ENCODE data around the gene PAX5. TPM values are rescaled to one million over a fixed set of nuclear protein-coding genes. Genes with fewer than 3 reads are reported as not detected.

The PAX5 gene
- total and polyA plus RNA-seq, 2 of the 13 experiments (the other 11 are each of a cell fraction or from before 2014, with no cell fraction given): not detected

- H4K20me1 ChIP-seq (ENCODE audit: insufficient read depth, low read length): no peaks in the 10 kb centered on the region
- H3K9me3 ChIP-seq (ENCODE audit: low read length): peaks cover 10% of the 10 kb centered on the region
- no peak overlapping the region for H3K4me2 ChIP-seq (ENCODE audit: low read depth, low read length)
- H3K9ac ChIP-seq (ENCODE audit: insufficient read depth, low read depth, low read length): no peak overlapping the region
- H3K27me3 ChIP-seq (ENCODE audit: control insufficient read depth in 1 of 2, insufficient read depth in 2 of 2, low read length in 2 of 2): peaks cover 2 to 18% of the 10 kb centered on the region in 2 experiments; a peak in 3 of 5 replicates
- in situ Hi-C loops (cut with HindIII; ENCODE audit: extremely low pct_ligation_motif_present, low pct_unique_long_range_greater_than_20kb) (loop anchor here (10.0 kb wide), 1 partner anchor 272 kb away; no protein-coding TSS in a partner anchor), intact Hi-C loops (cut with micrococcal nuclease; ENCODE audit: unreplicated experiment) (loop anchor here (5.0 kb wide), 1 partner anchor 120 kb away; no protein-coding TSS in a partner anchor)
- H3K4me3 ChIP-seq (replicated peaks in 1 of 3; ENCODE audit: insufficient read depth in 1 of 3, low read depth in 2 of 3, low read length in 3 of 3): no peak overlapping the region
- 0 out of 2 replicates have a peak, but pooled peaks cover 5% of the 10 kb centered on the region for H3K4me1 ChIP-seq (ENCODE audit: insufficient read depth, low read length)
- FAIRE-seq (no peak), ATAC-seq (no peak), DNase-seq (ENCODE audit: low spot score) (no peak)
- no peaks in the 10 kb centered on the region for H3K79me2 ChIP-seq (ENCODE audit: insufficient read depth, low read length)
- 11% methylated on average over 7 of the region's 7 CpGs for WGBS (ENCODE audit: low lambda C conversion rate)
- no peak overlapping the region for H2AFZ ChIP-seq (ENCODE audit: low read length)
- CTCF ChIA-PET (ENCODE audit: low intra/inter-chr PET ratio, low total read pairs): interaction anchor here (1.6 to 2.3 kb wide), 2 partner anchors 120 to 194 kb away, joined by 5 to 19 read pairs; no protein-coding TSS in a partner anchor
- POLR2A ChIA-PET: interaction anchor here (0.6 kb wide), 1 partner anchor 430 kb away, joined by 3 read pairs; no protein-coding TSS in a partner anchor
- no peak overlapping the region for H3K27ac ChIP-seq (ENCODE audit: extremely low read length, insufficient read depth, low read length)
- no peaks in the 10 kb centered on the region for H3K36me3 ChIP-seq (replicated peaks in 1 of 2; ENCODE audit: control insufficient read depth in 1 of 2, insufficient read depth in 2 of 2, low read length in 2 of 2)
- no TSS peak for BruUV-seq (replicated peaks)
- TF ChIP-seq ARNT2 (CRISPR knock-in tag; IDR thresholded peaks at IDR 0.05; ENCODE audit: low read depth) (no peak), ZBTB42 (CRISPR knock-in tag; IDR thresholded peaks at IDR 0.05) (no peak), SKIL (CRISPR knock-in tag; IDR thresholded peaks at IDR 0.05; ENCODE audit: borderline replicate concordance) (no peak), THAP8 (CRISPR knock-in tag; IDR thresholded peaks at IDR 0.05; ENCODE audit: borderline replicate concordance) (no peak), ZNF503 (CRISPR knock-in tag; IDR thresholded peaks at IDR 0.05) (no peak), ZFP36L1 (CRISPR knock-in tag; IDR thresholded peaks at IDR 0.05) (no peak), ZNF577 (CRISPR knock-in tag; IDR thresholded peaks at IDR 0.05; ENCODE audit: borderline replicate concordance, low read depth) (no peak), ZNF512B (CRISPR knock-in tag; IDR thresholded peaks at IDR 0.05; ENCODE audit: borderline replicate concordance) (no peak), DMAP1 (CRISPR knock-in tag; IDR thresholded peaks at IDR 0.05) (no peak), AFF4 (CRISPR knock-in tag; IDR thresholded peaks at IDR 0.05) (no peak)
Measured at GRCh38 chr9:36992501-36993316, 41.4 kb downstream of the PAX5 start.

Measured in HepG2 (cell line).